Astrocyte of the spinal cord (primary cell): ENCODE data around the gene NRIP1.

Experiments used
- DNase-seq: peaks from one replicate; pipeline ENCODE4 v3.0.0; 2011; ENCODE audit warnings: low read depth, low spot score
- H3K4me3 ChIP-seq: 2 replicates; pipeline ENCODE4 v1.5.1; 2011; ENCODE audit warnings: low read depth, mild to moderate bottlenecking, low read length, moderate library complexity
- CTCF ChIP-seq: IDR thresholded peaks from 2 replicates; pipeline ENCODE4 v1.5.1; 2012; ENCODE audit warnings: low read depth, mild to moderate bottlenecking, low read length, inconsistent platforms
- in situ Hi-C: cut with HindIII; loops from 2 replicates; pipeline ENCODE4 v1.10.0; 2017; ENCODE audit warnings: low sequenced_read_pairs

Gene NRIP1

GRCh38 chr21:15098181-15098580 is 33.4 kb upstream of the NRIP1 start:
- no peak overlapping the region for H3K4me3 ChIP-seq
- DNase-seq = no peak
- in situ Hi-C loops = no loop called here
- no peak for TF ChIP-seq CTCF

GRCh38 chr21:15097580-15097979 is 32.8 kb upstream of the NRIP1 start:
- no peak for DNase-seq
- in situ Hi-C loops = no loop called here
- no peak overlapping the region for H3K4me3 ChIP-seq
- TF ChIP-seq CTCF = no peak

GRCh38 chr21:15096146-15096545 is 31.3 kb upstream of the NRIP1 start:
- DNase-seq = no peak
- in situ Hi-C loops = no loop called here
- no peak for TF ChIP-seq CTCF
- H3K4me3 ChIP-seq = no peak overlapping the region

- no peak overlapping the region for H3K4me3 ChIP-seq
- no peak for DNase-seq
- TF ChIP-seq CTCF = no peak
- in situ Hi-C loops = no loop called here
Measured at GRCh38 chr21:15095326-15095725, 30.5 kb upstream of the NRIP1 start.

- in situ Hi-C loops = no loop called here
- H3K4me3 ChIP-seq = no peak overlapping the region
Measured at GRCh38 chr21:15094706-15095105, 29.9 kb upstream of the NRIP1 start.

GRCh38 chr21:15093216-15093615 is 28.4 kb upstream of the NRIP1 start:
- TF ChIP-seq CTCF = no peak
- in situ Hi-C loops = no loop called here

More at GRCh38 chr21:15094706-15095105, 29.9 kb upstream of the NRIP1 start:
- TF ChIP-seq CTCF = no peak
- no peak for DNase-seq

GRCh38 chr21:15092745-15093144 is 27.9 kb upstream of the NRIP1 start:
- no peak overlapping the region for H3K4me3 ChIP-seq
- in situ Hi-C loops = no loop called here
- no peak for DNase-seq
- no peak for TF ChIP-seq CTCF

More at GRCh38 chr21:15093216-15093615, 28.4 kb upstream of the NRIP1 start:
- H3K4me3 ChIP-seq = no peak overlapping the region
- DNase-seq = no peak
